ENCODE data around the gene VWA5B1.
"Not testable (repeated sequence)": the region's sequence is repeated elsewhere in the genome, so short reads cannot be mapped to it uniquely, and the experiment has no call there.

GRCh38 chr1:20273716-20274115 lies 17.0 kb upstream of the VWA5B1 start:
- not testable (repeated sequence) for TF ChIP-seq CTCF, POLR2A, POLR2AphosphoS5 (IDR thresholded peaks at IDR 0.05)

Data from breast epithelium (tissue), 3 donors.